WERI-Rb-1 (cell line): ENCODE data around the gene CEPT1.

ENCODE experiments used
- DNase-seq: peaks from one replicate; pipeline ENCODE4 v3.0.0-alpha.2; 2020
- H3K27ac ChIP-seq: fragments of 250-450 bp; sonication (Bioruptor Pico); 2 replicates; pipeline ENCODE4 v1.5.1; 2020; ENCODE audit warnings: mild to moderate bottlenecking, moderate library complexity
- H3K27me3 ChIP-seq: fragments of 250-450 bp; sonication (Bioruptor Pico); 2 replicates; pipeline ENCODE4 v1.5.1; 2021; ENCODE audit warnings: mild to moderate bottlenecking, low read depth, moderate library complexity; ENCODE audit not compliant: insufficient read depth, severe bottlenecking
- H3K36me3 ChIP-seq: fragments of 250-450 bp; sonication (Bioruptor Pico); 2 replicates; pipeline ENCODE4 v1.5.1; 2020; ENCODE audit warnings: mild to moderate bottlenecking, moderate library complexity
- H3K4me3 ChIP-seq: 2 replicates; pipeline ENCODE4 v1.5.1; 2011; ENCODE audit warnings: low read depth, mild to moderate bottlenecking, control low read depth, low read length
- H3K9me3 ChIP-seq: fragments of 250-450 bp; sonication (Bioruptor Pico); 2 replicates; pipeline ENCODE4 v1.5.1; 2021; ENCODE audit warnings: mild to moderate bottlenecking, moderate library complexity; ENCODE audit not compliant: severe bottlenecking
- TF ChIP-seq, protein P1 (sequence below): IDR thresholded peaks from 2 replicates; pipeline ENCODE4 v1.5.1; 2011; ENCODE audit warnings: low read depth, mild to moderate bottlenecking, control low read depth, inconsistent platforms, low read length

CEPT1 gene

DNA sequence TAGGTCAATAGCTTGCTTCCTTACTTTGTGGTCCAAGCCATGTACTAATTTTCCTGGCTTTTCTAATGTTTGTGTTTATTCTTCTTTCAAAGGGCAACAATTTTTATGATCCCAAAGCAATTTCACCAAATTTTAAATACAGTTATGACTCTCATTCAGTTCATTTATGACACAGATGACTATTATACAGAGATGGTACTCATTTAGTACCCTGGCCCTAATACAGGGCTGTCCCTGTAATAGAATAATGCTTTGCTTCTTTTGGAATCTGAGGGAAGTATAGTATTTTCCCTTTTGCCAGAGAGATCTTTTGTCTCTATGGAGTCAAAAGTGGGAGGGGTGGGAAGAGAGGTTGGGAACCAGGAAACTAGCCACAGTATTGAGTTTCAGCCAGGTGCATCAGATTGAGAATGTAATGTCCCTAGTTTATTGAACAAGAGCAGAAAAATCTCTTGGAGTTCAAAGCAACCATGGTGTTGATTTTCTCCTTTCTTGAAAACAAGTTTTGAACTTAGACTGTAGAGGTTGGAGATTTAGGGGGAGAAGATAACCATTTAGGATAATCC, 40.0 kb downstream of the CEPT1 start:
- no peak overlapping the region for H3K4me3 ChIP-seq
- H3K27me3 ChIP-seq, result no peaks in the 10 kb centered on the region
- H3K36me3 ChIP-seq, result peaks cover 13% of the 10 kb centered on the region
- H3K9me3 ChIP-seq, result no peaks in the 10 kb centered on the region
- TF ChIP-seq, protein P1, sequence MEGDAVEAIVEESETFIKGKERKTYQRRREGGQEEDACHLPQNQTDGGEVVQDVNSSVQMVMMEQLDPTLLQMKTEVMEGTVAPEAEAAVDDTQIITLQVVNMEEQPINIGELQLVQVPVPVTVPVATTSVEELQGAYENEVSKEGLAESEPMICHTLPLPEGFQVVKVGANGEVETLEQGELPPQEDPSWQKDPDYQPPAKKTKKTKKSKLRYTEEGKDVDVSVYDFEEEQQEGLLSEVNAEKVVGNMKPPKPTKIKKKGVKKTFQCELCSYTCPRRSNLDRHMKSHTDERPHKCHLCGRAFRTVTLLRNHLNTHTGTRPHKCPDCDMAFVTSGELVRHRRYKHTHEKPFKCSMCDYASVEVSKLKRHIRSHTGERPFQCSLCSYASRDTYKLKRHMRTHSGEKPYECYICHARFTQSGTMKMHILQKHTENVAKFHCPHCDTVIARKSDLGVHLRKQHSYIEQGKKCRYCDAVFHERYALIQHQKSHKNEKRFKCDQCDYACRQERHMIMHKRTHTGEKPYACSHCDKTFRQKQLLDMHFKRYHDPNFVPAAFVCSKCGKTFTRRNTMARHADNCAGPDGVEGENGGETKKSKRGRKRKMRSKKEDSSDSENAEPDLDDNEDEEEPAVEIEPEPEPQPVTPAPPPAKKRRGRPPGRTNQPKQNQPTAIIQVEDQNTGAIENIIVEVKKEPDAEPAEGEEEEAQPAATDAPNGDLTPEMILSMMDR, result no peak
- no peak for DNase-seq
- no peak overlapping the region for H3K27ac ChIP-seq

DNA sequence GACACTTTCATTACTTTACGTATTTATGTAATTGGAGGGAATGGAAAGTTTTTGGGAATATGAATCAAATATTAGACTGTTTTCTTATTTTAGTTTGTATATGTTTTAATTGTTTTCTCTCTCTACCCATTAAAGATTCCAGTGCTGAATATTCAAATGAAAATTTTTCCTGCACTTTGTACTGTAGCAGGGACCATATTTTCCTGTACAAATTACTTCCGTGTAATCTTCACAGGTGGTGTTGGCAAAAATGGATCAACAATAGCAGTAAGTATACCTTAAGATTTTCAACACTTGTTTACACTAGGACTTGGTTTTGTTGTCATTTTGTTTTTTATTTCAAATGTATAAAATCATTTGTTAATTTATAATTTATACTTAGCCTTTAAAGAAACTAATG, 42.0 kb downstream of the CEPT1 start:
- H3K27me3 ChIP-seq, result no peaks in the 10 kb centered on the region
- H3K27ac ChIP-seq, result no peak overlapping the region
- TF ChIP-seq, protein P1, result no peak
- no peaks in the 10 kb centered on the region for H3K9me3 ChIP-seq
- H3K36me3 ChIP-seq, result peaks cover 10% of the 10 kb centered on the region
- no peak overlapping the region for H3K4me3 ChIP-seq
- no peak for DNase-seq

DNA sequence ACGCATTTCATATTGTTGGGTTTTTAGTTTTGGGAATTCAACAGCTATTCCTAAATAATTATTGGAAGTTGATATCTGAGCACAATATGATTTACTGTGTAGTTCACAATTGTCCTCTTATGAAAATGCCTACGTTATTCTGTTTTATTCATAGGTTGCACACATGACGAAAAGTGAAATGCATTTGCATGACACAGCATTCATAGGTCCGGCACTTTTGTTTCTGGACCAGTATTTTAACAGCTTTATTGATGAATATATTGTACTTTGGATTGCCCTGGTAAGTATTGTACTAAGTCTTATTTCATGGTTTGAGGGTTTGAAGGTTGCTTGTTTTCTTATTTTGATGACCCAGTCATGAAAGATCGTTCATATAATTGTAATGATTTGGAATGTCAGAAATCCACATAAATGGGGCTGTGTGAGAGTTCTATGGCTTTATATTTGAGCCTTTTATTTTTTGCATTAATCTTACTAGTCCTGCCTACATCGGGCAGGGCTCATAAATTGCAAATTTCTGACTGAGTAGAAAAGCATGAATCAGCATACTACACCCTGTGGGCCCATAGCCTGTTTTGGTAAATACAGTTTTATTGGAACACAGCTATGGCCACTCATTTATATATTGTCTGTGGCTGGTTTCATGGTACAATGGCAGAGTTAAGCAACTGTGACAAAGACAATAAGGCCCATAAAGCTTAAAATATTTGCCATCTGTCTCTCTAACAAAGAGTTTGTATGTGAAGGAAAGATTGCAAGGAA, 43.5 kb downstream of the CEPT1 start:
- no peaks in the 10 kb centered on the region for H3K27me3 ChIP-seq
- peaks cover 10% of the 10 kb centered on the region for H3K36me3 ChIP-seq
- H3K9me3 ChIP-seq, result no peaks in the 10 kb centered on the region
- no peak for DNase-seq
- TF ChIP-seq, protein P1, result no peak
- H3K4me3 ChIP-seq, result no peak overlapping the region
- no peak overlapping the region for H3K27ac ChIP-seq

DNA sequence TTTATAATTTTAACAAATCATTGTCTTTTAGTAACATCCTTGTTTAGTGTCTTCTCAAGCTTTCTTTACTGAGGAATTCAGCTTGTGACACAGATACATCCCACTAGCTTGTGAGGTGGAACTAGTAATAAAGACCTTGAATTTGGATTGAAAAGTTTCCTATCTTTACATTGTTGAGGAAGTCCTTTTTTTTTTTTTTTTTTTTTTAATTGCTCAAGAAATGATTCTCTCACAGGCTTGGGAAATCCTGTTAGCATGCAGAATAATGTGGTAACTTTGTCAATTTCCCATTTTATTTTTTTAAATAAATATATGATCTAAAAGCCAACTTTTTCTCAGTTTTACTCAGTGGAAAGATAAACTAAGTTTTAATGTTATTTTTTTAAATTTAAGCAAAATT, 44.6 kb downstream of the CEPT1 start:
- TF ChIP-seq, protein P1, result no peak
- Histone ChIP-seq H3K9me3 (no peaks in the 10 kb centered on the region), H3K36me3 (peaks cover 10% of the 10 kb centered on the region), H3K27ac (no peak overlapping the region), H3K27me3 (no peaks in the 10 kb centered on the region), H3K4me3 (no peak overlapping the region)
- DNase-seq, result no peak

DNA sequence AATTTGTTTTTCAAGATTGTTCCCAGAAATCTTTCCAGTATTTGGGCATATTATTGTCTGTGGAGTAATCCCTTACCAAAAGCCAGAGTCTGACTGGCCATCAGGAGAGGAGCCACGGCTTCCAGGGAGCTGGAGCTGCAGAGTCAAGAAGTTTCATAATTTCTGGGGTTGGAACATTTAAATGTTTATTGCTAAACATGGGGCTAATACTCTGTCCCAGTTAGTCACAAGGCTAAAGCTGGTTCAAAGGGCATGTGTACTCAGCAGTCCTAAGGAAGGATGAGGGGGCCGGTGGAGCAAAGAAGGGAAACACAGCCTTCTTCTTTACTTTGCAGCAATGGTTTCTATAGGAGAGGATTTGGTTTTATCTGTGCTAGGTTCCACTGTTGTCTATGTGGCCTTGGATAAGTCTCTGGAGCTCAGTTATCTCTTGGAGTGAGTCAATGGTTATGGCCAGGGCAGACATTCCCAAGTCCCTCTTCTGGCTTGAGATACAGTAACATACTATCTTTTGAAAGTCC, 51.0 kb downstream of the CEPT1 start:
- Histone ChIP-seq H3K4me3 (no peak overlapping the region), H3K27ac (no peak overlapping the region), H3K27me3 (no peaks in the 10 kb centered on the region), H3K9me3 (no peaks in the 10 kb centered on the region), H3K36me3 (no peaks in the 10 kb centered on the region; the same call in 1 of the 2 replicates)
- TF ChIP-seq, protein P1, result no peak
- no peak for DNase-seq
